Upper lobe of left lung (tissue), 6 donors: ENCODE data around the gene COTL1. TPM values are rescaled to one million over a fixed set of nuclear protein-coding genes. Genes with fewer than 3 reads are reported as not detected.
A peak's percentile ranks its signal among the peaks of the same experiment; 100 is the strongest.

Experiments used
- ATAC-seq, 2 donors: fragments of 200-7000 bp; cut with Tn5 transposase; one replicate each; pipeline ENCODE4 v1.9.1; 2022; ENCODE audit warnings: mild to moderate bottlenecking in 2 of 2, moderate library complexity in 2 of 2; ENCODE audit not compliant: low FRiP score in 2 of 2
- DNase-seq, 2 donors: peaks; one replicate each; pipeline ENCODE4 v3.0.0-alpha.2; 2019 to 2020
- H3K27ac ChIP-seq, 4 donors: fragments of 200-600 bp; sonication (generic); one replicate each; pipeline ENCODE4 v1.5.1; 2016 to 2019
- H3K27me3 ChIP-seq, 4 donors: fragments of 200-600 bp; sonication (generic); one replicate each; pipeline ENCODE4 v1.5.1; 2017 to 2019
- H3K36me3 ChIP-seq, 4 donors: fragments of 200-600 bp; sonication (generic); one replicate each; pipeline ENCODE4 v1.5.1; 2016 to 2019
- H3K4me1 ChIP-seq, 4 donors: fragments of 200-600 bp; sonication (generic); one replicate each; pipeline ENCODE4 v1.5.1; 2018 to 2019
- H3K4me3 ChIP-seq, 4 donors: fragments of 200-600 bp; sonication (generic); one replicate each; pipeline ENCODE4 v1.5.1; 2017 to 2019; ENCODE audit warnings: mild to moderate bottlenecking in 2 of 4, moderate library complexity in 1 of 4
- H3K9me3 ChIP-seq, 4 donors: fragments of 200-600 bp; sonication (generic); one replicate each; pipeline ENCODE4 v1.5.1; 2018 to 2019
- CTCF ChIP-seq, 6 experiments: fragments of 450-650 bp in 4 of 6; fragments of 200-600 bp in 2 of 6; sonication (generic) in 2 of 6; IDR thresholded peaks; one replicate each; pipeline ENCODE4 v1.5.1; 2016 to 2019; ENCODE audit warnings: antibody characterized with exemption in 6 of 6
- EP300 ChIP-seq, 4 donors: sonication (generic); formaldehyde crosslinking; IDR thresholded peaks; one replicate each; pipeline ENCODE4 v1.5.1; 2017; ENCODE audit warnings: antibody characterized with exemption in 4 of 4, control low read depth in 2 of 4
- POLR2A ChIP-seq, 4 donors: fragments of 450-650 bp; IDR thresholded peaks; one replicate each; pipeline ENCODE4 v1.5.1; 2016 to 2017; ENCODE audit warnings: antibody characterized with exemption in 4 of 4, mild to moderate bottlenecking in 2 of 4
- POLR2AphosphoS5 ChIP-seq, 2 donors: sonication (generic); formaldehyde crosslinking; IDR thresholded peaks; one replicate each; pipeline ENCODE4 v1.5.1; 2017; ENCODE audit warnings: antibody characterized with exemption in 2 of 2
- WGBS, 2 donors: methylation state at CpG; one replicate each; pipeline ENCODE4 v1.1.5; 2017 to 2018; 5-methylcytosine and 5-hydroxymethylcytosine counted together
- total RNA-seq, 6 donors: library from RNA; depleted of rRNA in 4 of 6; stranded (reverse); fragments of >200 nt in 4 of 6; gene quantifications; one replicate each; pipeline versions ENCODE4 v1.1.0 to v1.2.1, GENCODE V29; 2016 to 2021
- donor health status: DM: no; HTN: no; CAD: no; lungs with moderate emphysema.
- donor health status: DM: no; HTN: yes; CAD: no; lungs with severe emphysema.

COTL1 gene
- total RNA-seq, 6 donors from 2014 or later = 31.6 to 256 (median 75.6) TPM

- DNase-seq = no peak
- Histone ChIP-seq H3K36me3 (no peaks in the 10 kb centered on the region), H3K27ac (peak overlapping the region in 2 of 4 donors; percentile 47 to 83), H3K4me3 (no peak overlapping the region), H3K27me3 (no peaks in the 10 kb centered on the region), H3K9me3 (no peaks in the 10 kb centered on the region), H3K4me1 (peaks cover 20 to 56% (median 36%) of the 10 kb centered on the region in 4 donors)
- no peak for TF ChIP-seq CTCF (IDR thresholded peaks at IDR 0.05)
- no peak for TF ChIP-seq POLR2AphosphoS5 (IDR thresholded peaks at IDR 0.05)
- no peak for TF ChIP-seq EP300 (IDR thresholded peaks at IDR 0.05)
- no peak for TF ChIP-seq POLR2A (IDR thresholded peaks at IDR 0.05)
- no peak for ATAC-seq
- 75 to 77% methylated on average over 6 of the region's 6 CpGs for WGBS, 2 donors
These were observed 8.2 kb downstream of the COTL1 start for GRCh38 chr16:84609563-84610177.

- DNase-seq = no peak
- Histone ChIP-seq H3K4me3 (no peak overlapping the region), H3K36me3 (no peaks in the 10 kb centered on the region), H3K4me1 (peaks cover 18 to 59% (median 30%) of the 10 kb centered on the region in 4 donors), H3K27ac (peak overlapping the region; percentile 47 to 83 (median 72)), H3K27me3 (no peaks in the 10 kb centered on the region), H3K9me3 (no peaks in the 10 kb centered on the region)
- no peak for TF ChIP-seq POLR2AphosphoS5 (IDR thresholded peaks at IDR 0.05)
- no peak for TF ChIP-seq CTCF (IDR thresholded peaks at IDR 0.05)
- TF ChIP-seq EP300 (IDR thresholded peaks at IDR 0.05) = no peak
- TF ChIP-seq POLR2A (IDR thresholded peaks at IDR 0.05) = no peak
- ATAC-seq = no peak
- 69 to 73% methylated on average over 6 of the region's 6 CpGs for WGBS, 2 donors
These were observed 9.6 kb downstream of the COTL1 start for GRCh38 chr16:84608282-84608681.

DNA sequence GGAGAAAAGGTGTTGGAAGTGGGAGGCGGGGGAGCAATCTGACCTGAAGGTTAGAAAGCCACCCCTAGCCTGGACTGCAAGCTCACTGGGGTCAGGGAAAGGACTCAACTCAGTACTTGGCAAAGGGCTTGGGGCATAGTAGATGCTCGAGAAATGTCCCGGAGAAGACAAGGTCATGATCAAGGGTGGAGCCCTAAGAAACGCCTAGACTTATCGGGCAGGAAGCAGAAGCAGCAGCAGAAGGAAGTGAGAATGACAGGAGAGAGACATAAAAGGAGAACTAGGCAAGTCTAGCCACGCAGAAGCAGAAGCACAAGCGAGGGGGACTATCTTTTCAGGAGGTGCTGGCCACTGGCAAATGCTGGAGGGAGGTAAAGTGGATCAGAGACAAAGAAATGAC, 10.2 kb downstream of the COTL1 start:
- 38 to 40% methylated on average over 7 of the region's 7 CpGs for WGBS, 2 donors
- DNase-seq = peak in 1 of 2 donors; percentile 67
- H3K27me3 ChIP-seq = no peaks in the 10 kb centered on the region
- H3K4me1 ChIP-seq = peaks cover 21 to 65% (median 32%) of the 10 kb centered on the region in 4 donors
- peak overlapping the region; percentile 62 to 83 (median 78) for H3K27ac ChIP-seq
- H3K4me3 ChIP-seq = no peak overlapping the region
- H3K9me3 ChIP-seq = no peaks in the 10 kb centered on the region
- TF ChIP-seq POLR2AphosphoS5 (IDR thresholded peaks at IDR 0.05) (peak in 1 of 2 donors; percentile 55), POLR2A (IDR thresholded peaks at IDR 0.05) (peak in 1 of 4 donors; percentile 58), CTCF (IDR thresholded peaks at IDR 0.05) (no peak), EP300 (IDR thresholded peaks at IDR 0.05) (no peak)
- ATAC-seq = peak in 1 of 2 donors; percentile 68
- no peaks in the 10 kb centered on the region for H3K36me3 ChIP-seq

DNA sequence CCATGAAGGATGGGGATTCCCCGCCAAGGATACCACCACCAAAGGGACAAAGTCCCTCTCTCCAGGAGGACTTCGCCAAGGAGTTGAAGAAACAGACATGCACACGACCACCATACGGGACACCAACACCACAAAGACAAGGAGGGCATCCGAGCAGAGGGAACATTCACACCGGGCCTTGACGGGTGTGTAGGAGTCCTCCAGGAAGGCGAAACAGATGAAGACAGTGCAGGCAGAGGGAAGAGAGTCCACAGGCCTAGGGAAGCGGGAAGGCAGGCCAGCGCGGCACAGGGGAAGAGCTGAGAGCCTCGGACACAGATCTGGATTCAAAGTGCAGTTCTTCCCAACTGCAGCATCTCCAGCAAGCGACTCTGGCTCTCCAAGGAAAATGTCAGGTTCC, 10.8 kb downstream of the COTL1 start:
- peak overlapping the region; percentile 62 to 83 (median 78) for H3K27ac ChIP-seq
- H3K4me3 ChIP-seq = no peak overlapping the region
- H3K4me1 ChIP-seq = peaks cover 25 to 70% (median 36%) of the 10 kb centered on the region in 4 donors
- H3K9me3 ChIP-seq = no peaks in the 10 kb centered on the region
- no peaks in the 10 kb centered on the region for H3K36me3 ChIP-seq
- WGBS, 2 donors = 92 to 93% methylated on average over 13 of the region's 13 CpGs
- no peaks in the 10 kb centered on the region for H3K27me3 ChIP-seq
- TF ChIP-seq EP300 (IDR thresholded peaks at IDR 0.05) (no peak), POLR2AphosphoS5 (IDR thresholded peaks at IDR 0.05) (no peak), POLR2A (IDR thresholded peaks at IDR 0.05) (no peak), CTCF (IDR thresholded peaks at IDR 0.05) (no peak)
- no peak for DNase-seq
- no peak for ATAC-seq
